ENCODE measurements around the gene TNS1.

Gene TNS1

GRCh38 chr2:217979151-217979811, 23.5 kb downstream of the TNS1 start:
- DNase-seq = no peak

- DNase-seq = no peak
Measured at GRCh38 chr2:217978536-217979150, 24.2 kb downstream of the TNS1 start.

GRCh38 chr2:217977840-217978535, 24.8 kb downstream of the TNS1 start:
- DNase-seq = no peak

GRCh38 chr2:217976301-217976700, 26.5 kb downstream of the TNS1 start:
- DNase-seq = no peak

- no peak for DNase-seq
Measured at GRCh38 chr2:217975626-217976025, 27.2 kb downstream of the TNS1 start.

GRCh38 chr2:217974389-217975005, 28.3 kb downstream of the TNS1 start:
- DNase-seq = no peak

- DNase-seq = no peak
Measured at GRCh38 chr2:217973008-217973787, 29.6 kb downstream of the TNS1 start.

GRCh38 chr2:217972490-217972889, 30.3 kb downstream of the TNS1 start:
- no peak for DNase-seq

GRCh38 chr2:217972037-217972436, 30.8 kb downstream of the TNS1 start:
- no peak for DNase-seq

GRCh38 chr2:217971166-217971565, 31.6 kb downstream of the TNS1 start:
- DNase-seq = no peak

GRCh38 chr2:217970206-217970605, 32.6 kb downstream of the TNS1 start:
- DNase-seq = no peak

GRCh38 chr2:217969588-217969987, 33.2 kb downstream of the TNS1 start:
- no peak for DNase-seq

GRCh38 chr2:217968023-217968422, 34.8 kb downstream of the TNS1 start:
- no peak for DNase-seq

- DNase-seq = no peak
Measured at GRCh38 chr2:217966423-217967070, 36.2 kb downstream of the TNS1 start.

- DNase-seq = no peak
Measured at GRCh38 chr2:217964275-217965161, 38.3 kb downstream of the TNS1 start.

GRCh38 chr2:217960351-217960750, 42.4 kb downstream of the TNS1 start:
- DNase-seq = no peak

GRCh38 chr2:217959723-217960122, 43.1 kb downstream of the TNS1 start:
- no peak for DNase-seq

GRCh38 chr2:217958884-217959225, 43.9 kb downstream of the TNS1 start:
- no peak for DNase-seq

- DNase-seq = no peak
Measured at GRCh38 chr2:217958206-217958883, 44.5 kb downstream of the TNS1 start.

GRCh38 chr2:217956586-217957457, 46.0 kb downstream of the TNS1 start:
- DNase-seq = no peak
